Esophagus muscularis mucosa (tissue), 3 donors: Measurements from ENCODE around the gene TPGS2.

Source experiments
- POLR2A ChIP-seq: fragments of 450-650 bp; IDR thresholded peaks from one replicate; pipeline ENCODE4 v1.6.1; 2017; ENCODE audit warnings: antibody characterized with exemption, moderate library complexity, mild to moderate bottlenecking, low read depth
- TF ChIP-seq, protein P1 (sequence below), 3 experiments: fragments of 200-600 bp in 2 of 3; fragments of 450-650 bp in 1 of 3; sonication (generic) in 2 of 3; IDR thresholded peaks; one replicate each; pipeline ENCODE4 v1.5.1; 2017 to 2019; ENCODE audit warnings: antibody characterized with exemption in 3 of 3, mild to moderate bottlenecking in 2 of 3, moderate library complexity in 1 of 3

DNA sequence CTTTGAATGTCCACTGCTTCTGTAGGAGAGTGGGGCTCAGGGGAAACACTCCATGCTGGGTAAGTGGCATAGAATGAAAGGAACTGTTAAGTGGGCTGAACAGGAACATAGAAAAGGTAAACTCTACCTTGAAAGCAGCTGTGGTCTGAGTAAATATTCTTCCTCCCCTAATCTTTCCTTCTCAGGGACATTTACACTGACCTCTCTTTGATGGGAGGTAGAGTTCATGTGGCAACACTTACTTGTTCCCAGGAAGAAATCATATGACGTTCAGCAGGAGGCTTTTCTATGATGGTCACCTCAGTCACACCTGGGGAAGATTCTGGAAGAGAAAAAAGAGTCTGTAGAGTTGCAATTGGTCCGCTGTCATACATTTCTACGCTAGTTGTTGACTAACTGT is 10.2 kb downstream of the TPGS2 start:
- TF ChIP-seq, protein P1, sequence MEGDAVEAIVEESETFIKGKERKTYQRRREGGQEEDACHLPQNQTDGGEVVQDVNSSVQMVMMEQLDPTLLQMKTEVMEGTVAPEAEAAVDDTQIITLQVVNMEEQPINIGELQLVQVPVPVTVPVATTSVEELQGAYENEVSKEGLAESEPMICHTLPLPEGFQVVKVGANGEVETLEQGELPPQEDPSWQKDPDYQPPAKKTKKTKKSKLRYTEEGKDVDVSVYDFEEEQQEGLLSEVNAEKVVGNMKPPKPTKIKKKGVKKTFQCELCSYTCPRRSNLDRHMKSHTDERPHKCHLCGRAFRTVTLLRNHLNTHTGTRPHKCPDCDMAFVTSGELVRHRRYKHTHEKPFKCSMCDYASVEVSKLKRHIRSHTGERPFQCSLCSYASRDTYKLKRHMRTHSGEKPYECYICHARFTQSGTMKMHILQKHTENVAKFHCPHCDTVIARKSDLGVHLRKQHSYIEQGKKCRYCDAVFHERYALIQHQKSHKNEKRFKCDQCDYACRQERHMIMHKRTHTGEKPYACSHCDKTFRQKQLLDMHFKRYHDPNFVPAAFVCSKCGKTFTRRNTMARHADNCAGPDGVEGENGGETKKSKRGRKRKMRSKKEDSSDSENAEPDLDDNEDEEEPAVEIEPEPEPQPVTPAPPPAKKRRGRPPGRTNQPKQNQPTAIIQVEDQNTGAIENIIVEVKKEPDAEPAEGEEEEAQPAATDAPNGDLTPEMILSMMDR (IDR thresholded peaks at IDR 0.05), result no peak
- TF ChIP-seq POLR2A, result no peak
